Measurements from ENCODE around the gene ENPP4. TPM values are rescaled to one million over a fixed set of nuclear protein-coding genes. Genes with fewer than 3 reads are reported as not detected.
"Not testable (repeated sequence)": the region's sequence is repeated elsewhere in the genome, so short reads cannot be mapped to it uniquely, and the experiment has no call there.

Gene ENPP4
- total RNA-seq, 1 donor from 2014 or later = 3.3 TPM

DNA sequence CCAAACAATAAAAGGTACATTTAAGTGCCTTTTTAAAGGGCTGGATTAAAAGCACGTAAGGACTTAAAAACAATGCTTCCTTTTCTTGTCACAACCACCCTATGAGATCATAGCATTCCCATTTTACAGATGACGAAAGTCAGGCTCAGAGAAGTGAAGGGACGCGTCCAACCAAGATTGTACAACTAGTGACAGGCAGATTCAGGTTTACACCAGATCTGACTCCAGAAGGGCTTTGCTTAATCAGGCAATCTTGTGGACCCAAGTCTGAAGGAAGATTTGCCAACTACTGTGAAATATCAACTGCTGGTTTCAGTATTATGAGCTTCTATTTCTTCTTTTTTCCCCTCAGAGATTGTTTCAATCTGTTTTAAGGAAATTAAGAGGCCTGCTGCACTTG, 877 bp downstream of the ENPP4 start:
- Mint-ChIP-seq H3K27ac (ENCODE audit: unreplicated experiment) (no peak overlapping the region), H3K36me3 (ENCODE audit: low read depth) (no peaks in the 10 kb centered on the region), H3K4me1 (peaks cover 10% of the 10 kb centered on the region), H3K4me3 (peak overlapping the region; percentile 90), H3K27me3 (ENCODE audit: low read depth) (peaks cover 38% of the 10 kb centered on the region), H3K9me3 (peaks cover 3% of the 10 kb centered on the region)
- no peak for DNase-seq (ENCODE audit: low read depth, low spot score)
- TF ChIP-seq, protein P1, sequence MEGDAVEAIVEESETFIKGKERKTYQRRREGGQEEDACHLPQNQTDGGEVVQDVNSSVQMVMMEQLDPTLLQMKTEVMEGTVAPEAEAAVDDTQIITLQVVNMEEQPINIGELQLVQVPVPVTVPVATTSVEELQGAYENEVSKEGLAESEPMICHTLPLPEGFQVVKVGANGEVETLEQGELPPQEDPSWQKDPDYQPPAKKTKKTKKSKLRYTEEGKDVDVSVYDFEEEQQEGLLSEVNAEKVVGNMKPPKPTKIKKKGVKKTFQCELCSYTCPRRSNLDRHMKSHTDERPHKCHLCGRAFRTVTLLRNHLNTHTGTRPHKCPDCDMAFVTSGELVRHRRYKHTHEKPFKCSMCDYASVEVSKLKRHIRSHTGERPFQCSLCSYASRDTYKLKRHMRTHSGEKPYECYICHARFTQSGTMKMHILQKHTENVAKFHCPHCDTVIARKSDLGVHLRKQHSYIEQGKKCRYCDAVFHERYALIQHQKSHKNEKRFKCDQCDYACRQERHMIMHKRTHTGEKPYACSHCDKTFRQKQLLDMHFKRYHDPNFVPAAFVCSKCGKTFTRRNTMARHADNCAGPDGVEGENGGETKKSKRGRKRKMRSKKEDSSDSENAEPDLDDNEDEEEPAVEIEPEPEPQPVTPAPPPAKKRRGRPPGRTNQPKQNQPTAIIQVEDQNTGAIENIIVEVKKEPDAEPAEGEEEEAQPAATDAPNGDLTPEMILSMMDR (conservative IDR thresholded peaks at IDR 0.05) = no peak

DNA sequence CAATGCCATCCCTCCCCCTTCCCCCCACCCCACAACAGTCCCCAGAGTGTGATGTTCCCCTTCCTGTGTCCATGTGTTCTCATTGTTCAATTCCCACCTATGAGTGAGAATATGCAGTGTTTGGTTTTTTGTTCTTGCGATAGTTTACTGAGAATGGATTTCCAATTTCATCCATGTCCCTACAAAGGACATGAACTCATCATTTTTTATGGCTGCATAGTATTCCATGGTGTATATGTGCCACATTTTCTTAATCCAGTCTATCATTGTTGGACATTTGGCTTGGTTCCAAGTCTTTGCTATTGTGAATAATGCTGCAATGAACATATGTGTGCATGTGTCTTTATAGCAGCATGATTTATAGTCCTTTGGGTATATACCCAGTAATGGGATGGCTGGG, 1.5 kb downstream of the ENPP4 start:
- not testable (repeated sequence) for H3K4me1 Mint-ChIP-seq; H3K36me3 Mint-ChIP-seq (ENCODE audit: low read depth); H3K27ac Mint-ChIP-seq (ENCODE audit: unreplicated experiment); DNase-seq (ENCODE audit: low read depth, low spot score); H3K9me3 Mint-ChIP-seq; H3K4me3 Mint-ChIP-seq
- H3K27me3 Mint-ChIP-seq (ENCODE audit: low read depth) = peaks cover 37% of the 10 kb centered on the region

DNA sequence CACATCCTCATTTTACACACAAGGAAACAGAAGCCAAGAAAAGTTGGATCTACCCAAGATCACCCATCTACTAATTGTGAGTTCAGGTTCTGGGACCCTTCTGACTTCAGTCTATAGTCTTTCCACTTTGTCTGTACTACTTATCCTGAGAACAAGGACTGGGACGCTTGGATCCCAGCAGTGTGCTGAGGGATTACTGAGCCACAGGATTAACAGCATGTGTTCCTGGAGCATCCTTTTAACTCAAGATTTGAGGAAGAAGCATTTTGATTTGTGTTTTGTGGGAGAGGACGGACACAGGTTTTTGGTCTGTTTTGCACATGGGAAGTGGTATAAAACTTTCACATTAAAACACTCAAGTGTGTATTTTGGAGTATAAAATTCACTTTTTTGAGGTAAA, 4.4 kb downstream of the ENPP4 start:
- TF ChIP-seq, protein P1 (conservative IDR thresholded peaks at IDR 0.05) = no peak
- H3K4me1 Mint-ChIP-seq = peaks cover 5% of the 10 kb centered on the region
- DNase-seq (ENCODE audit: low read depth, low spot score) = no peak
- no peak overlapping the region for H3K4me3 Mint-ChIP-seq
- no peak overlapping the region for H3K27ac Mint-ChIP-seq (ENCODE audit: unreplicated experiment)
- no peaks in the 10 kb centered on the region for H3K36me3 Mint-ChIP-seq (ENCODE audit: low read depth)
- peaks cover 3% of the 10 kb centered on the region for H3K9me3 Mint-ChIP-seq
- H3K27me3 Mint-ChIP-seq (ENCODE audit: low read depth) = peaks cover 23% of the 10 kb centered on the region

DNA sequence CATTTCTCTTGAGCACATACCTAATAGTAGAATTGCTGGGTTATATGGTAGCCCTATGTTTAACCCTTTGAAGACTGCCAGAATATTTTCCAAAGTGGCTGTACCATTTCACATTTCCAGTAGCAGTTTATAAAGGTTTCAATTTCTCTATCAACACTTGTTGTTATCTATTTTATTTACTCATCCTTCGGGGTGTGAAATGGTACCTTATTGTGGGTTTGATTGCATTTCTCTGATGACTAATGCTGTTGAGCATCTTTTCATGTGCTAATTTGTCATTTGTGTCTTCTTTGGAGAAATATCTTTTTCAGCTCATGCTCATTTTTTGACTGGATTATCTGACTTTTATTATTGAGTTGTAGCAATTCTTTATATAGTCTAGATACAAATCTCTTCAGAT, 5.4 kb downstream of the ENPP4 start:
- Mint-ChIP-seq H3K36me3 (ENCODE audit: low read depth) (no peaks in the 10 kb centered on the region), H3K4me3 (no peak overlapping the region), H3K27ac (ENCODE audit: unreplicated experiment) (no peak overlapping the region), H3K4me1 (no peaks in the 10 kb centered on the region), H3K9me3 (peaks cover 3% of the 10 kb centered on the region), H3K27me3 (ENCODE audit: low read depth) (peaks cover 16% of the 10 kb centered on the region)
- TF ChIP-seq, protein P1 (conservative IDR thresholded peaks at IDR 0.05) = no peak
- no peak for DNase-seq (ENCODE audit: low read depth, low spot score)

DNA sequence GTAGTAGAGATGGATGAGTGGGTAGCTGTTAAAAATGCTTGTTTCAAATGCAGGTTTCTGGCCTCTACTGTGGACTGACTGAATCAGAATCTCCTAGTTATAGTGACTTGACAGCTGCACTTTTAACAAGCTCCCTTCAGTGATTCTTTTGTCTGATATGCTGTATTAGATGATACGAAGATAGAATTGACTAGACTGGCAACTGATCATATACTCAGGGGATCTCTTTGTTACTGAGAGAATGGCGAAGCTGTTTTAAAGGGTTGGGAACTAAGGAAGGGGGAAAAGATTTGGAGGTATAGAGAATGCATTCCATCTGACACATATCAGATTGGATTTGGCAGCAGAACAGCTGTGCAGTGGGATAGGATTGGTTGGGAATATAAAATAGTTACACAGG, 7.0 kb downstream of the ENPP4 start:
- Mint-ChIP-seq H3K27me3 (ENCODE audit: low read depth) (peaks cover 15% of the 10 kb centered on the region), H3K9me3 (no peaks in the 10 kb centered on the region), H3K4me3 (no peak overlapping the region), H3K4me1 (no peaks in the 10 kb centered on the region), H3K27ac (ENCODE audit: unreplicated experiment) (no peak overlapping the region), H3K36me3 (ENCODE audit: low read depth) (no peaks in the 10 kb centered on the region)
- DNase-seq (ENCODE audit: low read depth, low spot score) = no peak
- TF ChIP-seq, protein P1 (conservative IDR thresholded peaks at IDR 0.05) = no peak

DNA sequence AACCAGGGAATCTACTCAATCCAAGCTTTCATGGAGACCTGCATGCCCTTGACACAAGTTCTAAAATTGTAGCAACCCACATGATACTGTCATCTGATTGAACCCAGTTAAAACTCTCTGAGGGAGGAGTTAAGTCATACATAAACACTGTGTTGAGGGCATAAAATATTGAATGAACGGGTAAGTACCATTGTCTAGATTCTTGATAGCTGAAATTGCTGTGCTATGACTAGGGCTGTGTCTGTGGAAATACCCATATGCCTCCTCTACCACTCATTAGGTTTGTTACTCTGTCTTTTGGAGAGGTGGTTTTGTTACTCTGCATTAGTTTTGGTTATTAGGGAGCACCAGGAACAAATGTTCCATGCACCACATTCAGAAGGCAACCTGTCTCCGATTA, 7.6 kb downstream of the ENPP4 start:
- no peak for DNase-seq (ENCODE audit: low read depth, low spot score)
- TF ChIP-seq, protein P1 (conservative IDR thresholded peaks at IDR 0.05) = no peak
- H3K36me3 Mint-ChIP-seq (ENCODE audit: low read depth) = no peaks in the 10 kb centered on the region
- peaks cover 15% of the 10 kb centered on the region for H3K27me3 Mint-ChIP-seq (ENCODE audit: low read depth)
- no peak overlapping the region for H3K27ac Mint-ChIP-seq (ENCODE audit: unreplicated experiment)
- no peak overlapping the region for H3K4me3 Mint-ChIP-seq
- H3K9me3 Mint-ChIP-seq = no peaks in the 10 kb centered on the region
- no peaks in the 10 kb centered on the region for H3K4me1 Mint-ChIP-seq

All from neural crest cell (in vitro differentiated cells).